SIG-M5 treated with dmso at 0.1 percent for 504 hours (cell line): ENCODE results near the gene PM20D1.
"Not testable (repeated sequence)": the region's sequence is repeated elsewhere in the genome, so short reads cannot be mapped to it uniquely, and the experiment has no call there.

Source experiments
- DNase-seq: peaks from one replicate; lab custom pipeline; 2025; ENCODE audit not compliant: unreplicated experiment; lab: John Stamatoyannopoulos, UW

PM20D1 gene

GRCh38 chr1:205842229-205842628 is 7.7 kb downstream of the PM20D1 start:
- DNase-seq, result no peak

GRCh38 chr1:205840146-205840923 is 9.6 kb downstream of the PM20D1 start:
- DNase-seq, result no peak

DNA sequence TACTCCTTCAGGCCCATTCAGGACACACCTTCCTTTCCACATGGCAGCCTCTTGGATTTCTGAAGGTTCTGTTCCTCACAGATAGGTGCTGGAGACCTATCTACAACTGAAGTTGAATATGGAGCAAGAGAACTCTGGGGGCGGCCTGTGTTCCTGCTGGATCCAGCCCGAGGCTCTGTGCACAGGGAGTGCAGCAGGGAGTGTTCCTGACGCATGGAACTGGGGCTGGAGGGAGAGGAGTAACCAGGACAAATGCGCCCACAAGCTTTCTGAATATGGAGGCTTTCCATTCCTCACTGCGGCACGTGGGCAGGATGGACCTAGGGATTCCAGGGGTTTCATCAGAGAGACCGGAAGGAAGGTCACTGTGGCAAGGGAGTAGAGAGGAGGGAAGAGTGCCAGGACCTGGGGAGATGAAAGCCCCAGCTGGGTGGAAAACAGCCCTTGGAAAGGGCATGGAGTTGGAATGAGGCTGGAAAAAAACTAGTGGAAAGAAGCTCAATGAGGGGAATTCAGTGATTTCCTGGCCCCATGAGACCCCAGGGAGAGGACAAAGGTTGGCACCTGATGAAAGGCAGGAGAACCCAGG is 12.5 kb downstream of the PM20D1 start:
- no peak for DNase-seq

- DNase-seq, result no peak
Observed at GRCh38 chr1:205834751-205835150, 15.2 kb downstream of the PM20D1 start.

- DNase-seq, result no peak
Observed at GRCh38 chr1:205832326-205832751, 17.6 kb downstream of the PM20D1 start.

GRCh38 chr1:205827623-205828022 is 22.3 kb downstream of the PM20D1 start:
- peak; percentile 13 for DNase-seq

GRCh38 chr1:205826995-205827394 is 22.9 kb downstream of the PM20D1 start:
- DNase-seq, result no peak

- DNase-seq, result no peak
Observed at GRCh38 chr1:205826016-205826806, 23.7 kb downstream of the PM20D1 start.

DNA sequence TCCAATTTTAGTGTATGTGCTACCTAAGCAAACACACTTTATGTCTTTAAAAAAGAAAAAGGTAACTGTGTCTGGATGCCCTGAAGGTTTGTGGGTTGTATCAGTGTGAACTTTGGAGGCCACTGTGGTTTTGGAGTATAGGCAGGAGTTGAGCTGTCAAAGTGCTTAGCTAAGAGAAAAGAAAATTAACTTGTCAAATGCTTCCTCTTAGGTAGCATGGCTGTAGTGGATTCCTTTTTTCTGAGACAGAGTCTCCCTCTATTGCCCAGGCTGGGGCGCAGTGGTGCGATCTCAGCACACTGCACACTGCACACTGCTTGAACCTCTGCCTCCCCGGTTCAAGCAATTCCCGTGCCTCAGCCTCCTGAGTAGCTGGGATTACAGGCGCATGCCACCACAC is 25.8 kb downstream of the PM20D1 start:
- DNase-seq, result no peak

DNA sequence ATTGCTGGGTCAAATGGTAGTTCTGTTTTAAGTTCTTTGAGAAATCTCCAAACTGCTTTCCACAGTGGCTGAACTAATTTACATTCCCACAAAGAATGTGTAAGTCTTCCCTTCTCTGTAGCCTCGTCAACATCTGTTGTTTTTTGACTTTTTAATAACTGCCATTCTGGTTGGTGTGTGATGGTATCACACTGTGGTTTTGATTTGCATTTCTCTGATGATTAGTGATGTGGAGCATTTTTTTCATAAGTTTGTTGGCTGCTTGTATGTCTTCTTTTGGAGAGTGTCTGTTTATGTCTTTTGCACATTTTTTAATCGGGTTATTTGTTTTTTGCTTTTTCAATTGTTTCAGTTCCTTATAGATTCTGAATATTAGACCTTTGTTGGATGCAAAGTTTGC is 26.7 kb downstream of the PM20D1 start:
- not testable (repeated sequence) for DNase-seq

DNA sequence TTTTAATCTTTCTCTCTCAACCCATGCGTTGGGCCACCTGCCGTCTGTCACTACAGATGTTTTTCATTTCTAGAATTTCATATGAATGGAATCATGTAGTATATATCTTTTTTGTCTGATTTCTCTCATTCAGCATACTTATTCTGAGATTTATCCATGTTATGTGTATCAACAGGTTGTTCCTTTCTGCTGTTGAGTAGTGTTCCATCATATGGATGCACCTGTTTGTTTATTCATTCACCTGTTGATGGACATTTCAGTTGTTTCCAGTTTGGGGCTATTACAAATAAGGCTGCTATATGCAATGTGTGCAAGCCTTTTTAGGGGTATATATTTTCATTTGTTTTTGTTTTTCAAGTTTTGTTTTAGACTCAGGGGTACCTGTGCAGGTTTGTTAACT is 27.5 kb downstream of the PM20D1 start:
- no peak for DNase-seq

GRCh38 chr1:205817988-205818387 is 31.9 kb downstream of the PM20D1 start:
- no peak for DNase-seq

GRCh38 chr1:205817364-205817763 is 32.6 kb downstream of the PM20D1 start:
- no peak for DNase-seq

GRCh38 chr1:205813755-205814058 is 36.2 kb downstream of the PM20D1 start:
- no peak for DNase-seq

- peak; percentile 97 for DNase-seq
Observed at GRCh38 chr1:205812878-205813754, 36.8 kb downstream of the PM20D1 start, which contains the start of gene SLC41A1. Gene SLC41A1 (minus strand): TSS chr1:205813198. CDS start chr1:205810441, 2,757 bp downstream.

DNA sequence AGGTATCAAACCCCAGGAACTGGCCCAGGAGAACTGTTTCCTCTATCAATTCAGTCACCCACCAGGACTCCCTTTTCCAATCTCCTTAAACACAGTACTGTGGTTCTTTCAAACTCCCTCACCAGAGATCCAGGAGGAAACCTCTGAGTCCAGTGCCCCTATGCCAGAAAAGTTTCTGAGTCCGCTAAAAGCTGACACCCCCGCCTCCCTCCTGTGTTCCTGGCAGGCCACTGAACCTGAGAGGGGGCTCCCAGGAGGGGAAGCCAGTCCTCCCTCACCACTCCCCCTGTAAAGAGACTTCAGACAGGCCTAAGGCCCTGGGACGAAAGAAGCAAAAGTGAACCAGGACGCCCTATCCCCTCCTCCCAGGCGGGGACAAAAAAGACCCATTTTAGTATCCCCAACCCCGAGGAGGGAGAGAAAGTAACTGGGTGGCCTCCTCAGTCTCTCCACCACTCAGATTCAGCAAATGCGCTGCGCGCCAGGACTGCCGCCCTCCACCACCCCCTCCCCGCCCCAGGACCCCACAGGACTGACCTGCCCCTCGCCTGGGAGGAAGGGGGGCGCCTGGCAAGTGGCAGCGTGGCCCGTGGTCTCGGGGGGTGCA is 37.6 kb downstream of the PM20D1 start:
- no peak for DNase-seq

DNA sequence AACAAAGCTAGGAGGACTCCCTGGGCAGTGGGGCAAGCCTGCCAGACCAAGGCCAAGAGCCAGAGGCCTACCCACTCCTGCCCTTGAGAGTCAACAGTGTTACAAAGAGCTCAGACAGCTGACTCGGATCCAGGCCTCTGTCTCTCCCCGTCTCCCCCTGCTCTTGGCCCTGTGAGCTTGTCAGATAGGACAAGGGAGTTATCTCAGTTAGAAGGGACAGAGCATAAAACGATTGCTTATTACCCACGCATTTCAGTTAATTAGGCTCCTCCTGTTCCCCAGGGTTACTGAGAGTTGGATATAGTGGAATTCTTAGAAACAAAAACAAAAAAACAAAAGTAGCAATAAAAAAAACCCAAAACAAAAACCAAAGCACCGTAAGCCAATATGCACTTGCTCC is 38.3 kb downstream of the PM20D1 start:
- no peak for DNase-seq

GRCh38 chr1:205810448-205811157 is 39.3 kb downstream of the PM20D1 start:
- peak; percentile 45 for DNase-seq

DNA sequence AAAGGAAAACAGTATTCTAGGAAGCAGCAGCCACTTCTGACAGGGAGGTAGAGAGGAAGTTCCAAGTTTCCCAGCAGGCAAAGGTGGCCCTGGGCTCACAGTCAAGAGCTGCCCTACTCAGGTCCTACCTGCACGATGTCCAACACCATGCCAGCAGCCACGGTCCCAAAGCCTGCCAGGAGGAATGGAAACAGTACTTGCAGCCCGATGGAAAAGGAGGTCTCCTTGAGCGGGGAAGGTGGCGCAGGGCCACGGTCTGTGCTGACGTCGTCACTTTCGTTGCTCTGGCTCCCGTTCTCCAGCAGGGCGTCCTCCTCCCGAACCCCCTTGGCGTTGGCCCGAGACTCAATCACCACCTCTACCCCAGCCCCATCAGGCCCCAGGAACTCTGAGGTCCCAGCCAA is 40.0 kb downstream of the PM20D1 start:
- no peak for DNase-seq

DNA sequence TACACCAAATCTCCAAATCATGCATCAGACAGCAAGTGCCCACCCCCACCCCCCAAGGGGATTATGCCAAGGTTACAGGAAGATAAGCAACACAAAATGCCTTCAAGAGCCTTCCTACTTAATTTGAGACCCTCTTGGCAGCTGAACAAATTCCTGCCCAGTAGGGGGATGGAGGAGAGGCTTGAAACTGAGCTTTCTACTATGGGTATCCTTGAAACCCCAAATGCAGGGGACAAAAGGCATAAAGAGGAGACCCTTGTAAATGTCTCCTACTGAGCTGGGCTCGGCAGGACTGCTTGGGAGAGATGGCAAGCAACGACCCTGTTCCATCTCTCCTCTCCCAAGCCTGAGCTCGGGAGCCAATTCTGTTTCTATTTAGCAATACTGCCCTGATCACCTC is 40.5 kb downstream of the PM20D1 start:
- no peak for DNase-seq
